GM18867 (cell line): ENCODE data around the gene APBB2.
"Not testable (repeated sequence)": the region's sequence is repeated elsewhere in the genome, so short reads cannot be mapped to it uniquely, and the experiment has no call there.

Experiments
- ATAC-seq: cut with Tn5 transposase; IDR thresholded peaks from one replicate; pipeline ENCODE4 v1.9.1; 2021; ENCODE audit warnings: mild to moderate bottlenecking, moderate library complexity; ENCODE audit not compliant: unreplicated experiment

The APBB2 gene

GRCh38 chr4:41069838-41070237 is 144.5 kb downstream of the APBB2 start:
- no peak for ATAC-seq

- ATAC-seq: no peak
Observed at GRCh38 chr4:41069257-41069656, 145.1 kb downstream of the APBB2 start.

- no peak for ATAC-seq
Observed at GRCh38 chr4:41067369-41067768, 147.0 kb downstream of the APBB2 start.

DNA sequence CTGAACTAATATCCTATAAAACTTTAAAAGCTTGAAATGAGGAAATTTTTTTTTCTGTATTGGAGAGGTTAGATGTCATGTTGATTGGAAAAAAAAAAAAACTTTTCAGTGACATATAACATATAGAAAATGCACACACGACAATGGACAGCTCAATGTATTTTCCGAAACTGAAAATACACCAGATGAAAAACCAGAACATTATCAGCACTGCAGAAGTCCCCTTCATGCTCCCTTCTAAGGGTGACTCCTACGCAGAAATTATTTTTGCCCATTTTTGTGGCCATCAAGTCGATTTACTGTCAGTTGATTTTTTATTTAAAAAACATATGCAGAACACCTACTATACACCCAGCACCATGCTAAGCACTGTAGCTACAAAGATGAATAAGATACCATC is 148.3 kb downstream of the APBB2 start:
- ATAC-seq: no peak

DNA sequence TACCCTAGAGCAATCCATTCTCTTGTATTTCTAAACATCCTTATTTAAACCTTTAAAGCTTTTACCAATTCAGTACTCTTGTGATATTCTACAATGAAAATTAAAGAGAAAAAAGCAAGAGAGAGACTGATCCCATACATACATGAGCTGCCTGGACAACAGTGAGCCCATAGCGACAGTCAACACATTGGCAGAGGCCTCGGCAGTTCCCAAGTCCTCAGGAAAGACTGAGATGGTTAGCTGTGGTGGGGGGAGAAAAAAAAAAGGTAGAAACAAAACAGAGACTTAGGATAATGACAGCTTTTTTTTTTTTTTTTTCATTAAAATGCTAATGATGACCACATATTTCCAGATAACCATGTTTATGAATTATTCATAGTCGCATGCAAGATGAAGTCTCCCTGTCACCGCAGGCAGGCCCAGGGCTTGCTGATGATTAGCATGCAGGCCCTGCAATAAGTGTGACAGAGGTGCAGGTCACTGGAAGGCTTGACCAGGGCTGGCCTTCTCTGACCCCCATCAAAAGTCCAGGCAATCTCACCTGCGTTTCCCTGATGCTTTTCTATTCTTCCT is 148.8 kb downstream of the APBB2 start:
- no peak for ATAC-seq

- ATAC-seq: no peak
Observed at GRCh38 chr4:41064953-41065352, 149.4 kb downstream of the APBB2 start.

DNA sequence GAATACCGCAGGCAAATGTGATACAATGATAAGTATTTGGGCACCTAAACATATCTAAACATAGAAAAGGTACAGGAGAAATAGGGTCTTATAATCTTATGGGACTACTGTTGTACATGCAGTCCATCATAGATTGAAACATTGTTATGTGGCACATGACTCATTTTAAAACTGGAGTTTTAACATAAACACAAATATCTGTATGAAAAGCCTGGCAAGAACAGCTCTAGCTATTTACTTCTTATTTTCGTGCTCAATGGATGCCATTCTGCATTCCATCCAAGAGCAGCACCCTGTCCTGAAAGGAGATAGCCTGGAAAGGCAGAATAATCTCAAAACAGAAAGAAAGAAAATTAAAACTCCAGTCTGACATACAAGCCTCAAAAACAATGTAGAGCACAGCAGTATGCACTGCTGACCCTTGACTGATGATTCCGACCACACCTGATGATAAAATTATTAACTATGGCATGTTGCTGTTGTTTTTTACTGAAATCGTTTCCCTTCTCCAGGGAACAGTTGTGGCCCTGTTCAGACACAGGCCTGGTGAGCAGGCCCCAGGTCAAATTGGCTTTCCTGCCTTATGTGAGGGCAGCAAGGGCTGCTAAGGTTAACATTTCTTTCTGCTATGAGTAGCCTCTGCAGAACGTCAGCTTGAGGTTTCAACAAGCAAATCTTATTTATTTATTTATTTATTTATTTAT is 152.7 kb downstream of the APBB2 start:
- ATAC-seq: no peak

- ATAC-seq: no peak
Observed at GRCh38 chr4:41060352-41061334, 153.7 kb downstream of the APBB2 start.

DNA sequence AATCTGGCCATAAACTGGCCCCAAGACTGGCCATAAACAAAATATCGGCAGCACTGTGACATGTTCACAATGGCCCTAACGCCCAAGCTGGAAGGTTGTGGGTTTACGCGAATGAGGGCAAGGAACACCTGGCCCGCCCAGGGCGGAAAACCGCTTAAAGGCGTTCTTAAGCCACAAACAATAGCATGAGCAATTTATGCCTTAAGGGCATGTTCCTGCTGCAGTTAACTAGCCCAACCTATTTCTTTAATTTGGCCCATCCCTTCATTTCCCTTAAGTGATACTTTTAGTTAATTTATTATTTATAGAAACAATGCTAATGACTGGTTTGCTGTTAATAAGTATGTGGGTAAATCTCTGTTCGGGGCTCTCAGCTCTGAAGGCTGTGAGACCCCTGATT is 154.9 kb downstream of the APBB2 start:
- not testable (repeated sequence) for ATAC-seq

DNA sequence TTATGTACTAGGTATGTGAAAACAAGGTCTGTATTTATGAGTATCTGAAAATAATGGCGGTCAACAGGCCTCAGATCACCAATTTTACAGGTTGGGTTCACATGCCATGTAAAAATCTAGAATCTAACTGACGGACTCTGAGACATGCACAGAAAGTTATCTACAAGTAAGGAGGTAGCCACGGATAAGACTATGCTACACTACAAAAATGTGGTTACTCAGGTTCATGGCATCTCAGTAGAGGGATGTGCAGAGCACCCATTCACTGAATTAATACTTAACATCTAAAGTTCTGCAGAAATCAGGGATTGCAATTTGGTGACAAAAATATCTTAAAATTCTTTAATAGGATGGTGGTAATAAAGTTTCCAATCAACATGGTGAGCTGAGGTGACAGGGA is 155.9 kb downstream of the APBB2 start:
- ATAC-seq: no peak

DNA sequence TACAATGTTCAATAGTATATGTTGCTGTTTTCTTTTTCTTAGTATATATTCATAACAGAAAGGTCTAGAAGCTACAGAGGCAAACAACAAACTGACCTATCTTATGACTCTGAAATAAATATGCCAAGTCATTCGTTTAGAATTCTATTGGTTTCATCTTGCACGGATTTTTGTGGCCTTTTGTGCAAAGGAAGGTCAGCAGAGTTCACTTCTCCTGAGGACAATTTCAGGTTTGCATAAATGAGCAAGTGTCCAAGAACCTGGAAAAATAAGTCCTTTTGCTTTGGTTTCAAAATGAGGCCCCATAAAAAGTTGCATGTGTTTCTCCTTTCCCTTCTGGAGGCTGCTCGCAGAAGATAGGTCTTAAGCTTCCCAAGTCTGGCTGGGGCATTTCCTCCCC is 156.9 kb downstream of the APBB2 start:
- no peak for ATAC-seq

GRCh38 chr4:41052287-41052686 is 162.1 kb downstream of the APBB2 start:
- ATAC-seq: no peak

GRCh38 chr4:41050880-41051775 is 163.2 kb downstream of the APBB2 start:
- ATAC-seq: no peak

- no peak for ATAC-seq
Observed at GRCh38 chr4:41050116-41050515, 164.2 kb downstream of the APBB2 start.

DNA sequence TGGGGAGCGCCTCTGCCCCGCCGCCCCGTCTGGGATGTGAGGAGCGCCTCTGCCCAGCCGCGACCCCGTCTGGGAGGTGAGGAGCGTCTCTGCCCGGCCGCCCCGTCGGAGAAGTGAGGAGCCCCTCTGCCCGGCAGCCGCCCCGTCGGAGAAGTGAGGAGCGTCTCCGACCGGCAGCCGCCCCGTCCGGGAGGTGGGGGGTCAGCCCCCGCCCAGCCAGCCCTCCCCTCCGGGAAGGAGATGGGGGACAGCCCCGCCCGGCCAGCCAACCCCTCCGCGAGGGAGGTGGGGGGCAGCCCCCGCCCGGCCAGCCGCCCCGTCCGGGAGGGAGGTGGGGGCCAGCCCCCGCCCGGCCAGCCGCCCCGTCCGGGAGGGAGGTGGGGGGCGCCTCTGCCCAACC is 165.2 kb downstream of the APBB2 start:
- not testable (repeated sequence) for ATAC-seq

GRCh38 chr4:41044791-41045190 is 169.6 kb downstream of the APBB2 start:
- ATAC-seq: no peak

- no peak for ATAC-seq
Observed at GRCh38 chr4:41044165-41044564, 170.2 kb downstream of the APBB2 start.

GRCh38 chr4:41043465-41043864 is 170.9 kb downstream of the APBB2 start:
- ATAC-seq: no peak

DNA sequence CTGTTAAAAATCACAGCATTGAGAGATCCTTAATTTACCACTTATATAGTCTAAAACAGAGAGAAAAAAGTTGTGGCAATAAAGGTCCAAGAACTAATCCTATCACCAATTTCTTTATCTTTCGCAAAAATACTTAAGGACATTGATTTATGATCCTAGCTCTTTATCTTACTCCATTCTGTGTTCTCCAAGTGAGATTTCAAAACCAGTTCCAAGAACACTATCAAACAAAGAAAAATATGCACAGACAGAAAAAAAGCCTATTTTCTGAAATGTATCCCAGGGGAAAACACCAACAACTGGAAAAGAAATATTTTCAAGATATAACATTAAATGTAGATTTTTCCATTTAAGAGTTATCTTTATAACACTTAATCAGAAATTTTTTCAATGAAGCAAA is 172.8 kb downstream of the APBB2 start:
- no peak for ATAC-seq

DNA sequence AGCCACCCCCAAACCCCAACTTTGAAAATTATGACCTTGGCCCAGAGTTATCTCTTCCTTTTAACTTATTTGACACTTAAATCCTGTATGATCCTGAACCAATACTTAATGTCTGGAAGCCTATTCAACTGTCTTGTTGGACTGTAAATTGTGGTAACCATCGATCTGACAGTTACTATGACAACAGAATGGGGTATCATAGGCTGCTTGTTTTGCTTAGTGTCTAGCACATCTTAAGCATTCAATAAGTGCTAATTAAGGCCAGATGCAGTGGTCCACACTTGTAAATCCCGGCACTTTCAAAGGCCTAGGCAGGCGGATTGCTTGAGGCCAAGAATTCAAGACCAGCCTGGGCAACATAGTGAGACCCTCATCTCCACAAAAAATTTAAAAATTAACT is 175.0 kb downstream of the APBB2 start:
- no peak for ATAC-seq

- ATAC-seq: no peak
Observed at GRCh38 chr4:41038304-41038703, 176.0 kb downstream of the APBB2 start.
